Measurements from ENCODE around the gene CDK4. TPM values are rescaled to one million over a fixed set of nuclear protein-coding genes. Genes with fewer than 3 reads are reported as not detected.

The CDK4 gene
- total RNA-seq (ENCODE audit: unreplicated experiment) = 120 TPM
- long read RNA-seq, transcript CDK4-201 (8 exons, 2,076 nt) = major isoform, 95 of 99 reads
- long read RNA-seq, partial matches to known transcripts = 0 of 99 reads
- long read RNA-seq, other reads (novel, unspliced or antisense) = 3 of 99 reads

- Mint-ChIP-seq H3K4me1 (ENCODE audit: unreplicated experiment) (peaks cover 46% of the 10 kb centered on the region), H3K27me3 (ENCODE audit: unreplicated experiment) (peaks cover 32% of the 10 kb centered on the region), H3K9me3 (ENCODE audit: unreplicated experiment) (no peaks in the 10 kb centered on the region), H3K27ac (ENCODE audit: unreplicated experiment) (peak within 1 kb of the TSS; percentile 99), H3K36me3 (ENCODE audit: low read depth, unreplicated experiment) (peaks cover 51% of the 10 kb centered on the region), H3K4me3 (ENCODE audit: unreplicated experiment) (peak within 1 kb of the TSS; percentile 100)
- TF ChIP-seq, protein P1, sequence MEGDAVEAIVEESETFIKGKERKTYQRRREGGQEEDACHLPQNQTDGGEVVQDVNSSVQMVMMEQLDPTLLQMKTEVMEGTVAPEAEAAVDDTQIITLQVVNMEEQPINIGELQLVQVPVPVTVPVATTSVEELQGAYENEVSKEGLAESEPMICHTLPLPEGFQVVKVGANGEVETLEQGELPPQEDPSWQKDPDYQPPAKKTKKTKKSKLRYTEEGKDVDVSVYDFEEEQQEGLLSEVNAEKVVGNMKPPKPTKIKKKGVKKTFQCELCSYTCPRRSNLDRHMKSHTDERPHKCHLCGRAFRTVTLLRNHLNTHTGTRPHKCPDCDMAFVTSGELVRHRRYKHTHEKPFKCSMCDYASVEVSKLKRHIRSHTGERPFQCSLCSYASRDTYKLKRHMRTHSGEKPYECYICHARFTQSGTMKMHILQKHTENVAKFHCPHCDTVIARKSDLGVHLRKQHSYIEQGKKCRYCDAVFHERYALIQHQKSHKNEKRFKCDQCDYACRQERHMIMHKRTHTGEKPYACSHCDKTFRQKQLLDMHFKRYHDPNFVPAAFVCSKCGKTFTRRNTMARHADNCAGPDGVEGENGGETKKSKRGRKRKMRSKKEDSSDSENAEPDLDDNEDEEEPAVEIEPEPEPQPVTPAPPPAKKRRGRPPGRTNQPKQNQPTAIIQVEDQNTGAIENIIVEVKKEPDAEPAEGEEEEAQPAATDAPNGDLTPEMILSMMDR (IDR thresholded peaks at IDR 0.05; ENCODE audit: unreplicated experiment) = no peak
- peak; percentile 98 for DNase-seq (ENCODE audit: low spot score)
These were observed at the start of gene CDK4 for GRCh38 chr12:57751788-57752667. Gene CDK4 (minus strand): TSS chr12:57752310. CDS start chr12:57751717, 593 bp downstream.

DNA sequence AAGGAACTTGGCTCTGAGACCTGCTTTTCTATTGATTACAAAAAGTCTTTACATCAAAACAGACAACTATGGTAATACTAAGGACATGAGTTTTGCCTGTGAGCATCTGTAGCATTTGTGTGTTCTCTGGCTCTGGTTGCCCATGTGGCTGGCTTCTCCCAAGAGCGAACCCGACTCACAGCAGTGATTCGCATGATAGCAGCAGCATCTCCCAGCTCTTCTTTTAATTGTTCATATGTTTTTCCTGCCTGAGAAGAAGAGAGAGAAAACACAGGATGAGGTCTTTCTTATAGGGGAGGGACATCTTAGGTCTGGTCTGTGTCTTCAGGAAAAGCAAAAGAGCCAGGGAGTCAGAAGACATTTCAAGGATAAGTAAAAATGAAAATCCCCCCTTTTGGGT lies 48.9 kb upstream of the CDK4 start:
- no peaks in the 10 kb centered on the region for H3K4me1 Mint-ChIP-seq (ENCODE audit: unreplicated experiment)
- H3K9me3 Mint-ChIP-seq (ENCODE audit: unreplicated experiment) = no peaks in the 10 kb centered on the region
- no peak overlapping the region for H3K27ac Mint-ChIP-seq (ENCODE audit: unreplicated experiment)
- H3K36me3 Mint-ChIP-seq (ENCODE audit: low read depth, unreplicated experiment) = peaks cover 21% of the 10 kb centered on the region
- H3K27me3 Mint-ChIP-seq (ENCODE audit: unreplicated experiment) = peaks cover 2% of the 10 kb centered on the region
- DNase-seq (ENCODE audit: low spot score) = no peak
- TF ChIP-seq, protein P1 (IDR thresholded peaks at IDR 0.05; ENCODE audit: unreplicated experiment) = no peak
- H3K4me3 Mint-ChIP-seq (ENCODE audit: unreplicated experiment) = no peak overlapping the region

DNA sequence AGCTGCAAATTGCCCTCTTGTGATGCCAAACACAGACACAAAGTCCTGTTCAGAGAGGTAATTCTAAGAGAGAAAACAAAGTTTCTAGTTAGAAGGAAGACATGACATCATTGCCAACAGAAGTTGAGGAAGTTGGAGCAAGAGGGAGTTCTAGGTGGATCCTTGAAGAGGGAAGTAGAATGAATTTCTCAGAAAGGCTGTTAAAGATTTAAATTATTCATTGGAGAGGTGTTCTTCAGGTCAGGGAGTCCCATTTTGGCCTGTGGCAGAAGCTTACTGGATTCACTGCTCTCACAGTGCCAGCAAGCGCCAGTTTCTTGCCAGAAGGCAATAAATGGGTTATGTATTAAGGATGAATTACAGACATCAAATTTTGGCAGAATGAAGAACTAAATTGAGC lies 45.8 kb upstream of the CDK4 start:
- H3K4me3 Mint-ChIP-seq (ENCODE audit: unreplicated experiment) = no peak overlapping the region
- no peaks in the 10 kb centered on the region for H3K9me3 Mint-ChIP-seq (ENCODE audit: unreplicated experiment)
- DNase-seq (ENCODE audit: low spot score) = no peak
- H3K4me1 Mint-ChIP-seq (ENCODE audit: unreplicated experiment) = no peaks in the 10 kb centered on the region
- peaks cover 30% of the 10 kb centered on the region for H3K36me3 Mint-ChIP-seq (ENCODE audit: low read depth, unreplicated experiment)
- no peaks in the 10 kb centered on the region for H3K27me3 Mint-ChIP-seq (ENCODE audit: unreplicated experiment)
- TF ChIP-seq, protein P1 (IDR thresholded peaks at IDR 0.05; ENCODE audit: unreplicated experiment) = no peak
- no peak overlapping the region for H3K27ac Mint-ChIP-seq (ENCODE audit: unreplicated experiment)

DNA sequence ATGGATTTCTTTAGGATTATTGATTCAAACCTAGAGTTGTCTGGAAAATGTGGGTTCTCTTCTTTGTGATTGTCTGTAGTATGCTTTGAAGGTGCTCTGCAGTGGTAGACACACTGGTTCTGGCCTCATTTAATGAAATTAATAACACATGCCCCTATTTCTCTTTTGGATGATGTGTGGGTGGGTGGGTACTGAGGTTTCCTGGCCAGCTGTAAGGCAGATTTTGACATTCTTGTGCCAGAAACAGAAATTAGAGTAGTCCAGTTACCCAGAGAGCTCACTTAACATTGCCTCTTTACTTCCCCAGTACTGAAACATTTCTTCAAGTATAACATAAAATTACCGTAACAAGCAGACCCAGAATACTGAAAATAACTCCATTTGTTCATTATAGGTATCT lies 44.9 kb upstream of the CDK4 start:
- no peaks in the 10 kb centered on the region for H3K4me1 Mint-ChIP-seq (ENCODE audit: unreplicated experiment)
- no peaks in the 10 kb centered on the region for H3K27me3 Mint-ChIP-seq (ENCODE audit: unreplicated experiment)
- no peak overlapping the region for H3K27ac Mint-ChIP-seq (ENCODE audit: unreplicated experiment)
- DNase-seq (ENCODE audit: low spot score) = no peak
- no peak overlapping the region for H3K4me3 Mint-ChIP-seq (ENCODE audit: unreplicated experiment)
- H3K36me3 Mint-ChIP-seq (ENCODE audit: low read depth, unreplicated experiment) = peaks cover 35% of the 10 kb centered on the region
- H3K9me3 Mint-ChIP-seq (ENCODE audit: unreplicated experiment) = no peaks in the 10 kb centered on the region
- TF ChIP-seq, protein P1 (IDR thresholded peaks at IDR 0.05; ENCODE audit: unreplicated experiment) = no peak

DNA sequence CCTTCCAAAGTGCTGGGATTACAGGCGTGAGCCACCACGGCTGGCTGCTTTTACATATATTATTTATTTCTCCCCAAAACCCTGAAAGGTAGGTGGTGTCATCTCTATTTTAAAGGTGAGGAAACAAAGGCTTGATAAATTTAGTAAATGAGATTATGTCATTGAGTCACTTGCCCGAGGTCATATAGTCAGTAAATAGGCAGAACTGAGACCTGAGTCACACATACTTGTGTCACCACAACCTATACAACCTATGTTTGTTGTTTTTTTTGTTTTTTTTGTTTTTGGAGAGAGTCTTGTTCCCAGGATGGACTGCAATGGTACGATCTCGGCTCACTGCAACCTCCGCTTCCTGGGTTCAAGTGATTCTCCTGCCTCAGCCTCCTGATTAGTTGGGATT lies 43.2 kb upstream of the CDK4 start:
- no peak overlapping the region for H3K4me3 Mint-ChIP-seq (ENCODE audit: unreplicated experiment)
- peaks cover 34% of the 10 kb centered on the region for H3K36me3 Mint-ChIP-seq (ENCODE audit: low read depth, unreplicated experiment)
- DNase-seq (ENCODE audit: low spot score) = no peak
- H3K9me3 Mint-ChIP-seq (ENCODE audit: unreplicated experiment) = no peaks in the 10 kb centered on the region
- no peaks in the 10 kb centered on the region for H3K27me3 Mint-ChIP-seq (ENCODE audit: unreplicated experiment)
- no peaks in the 10 kb centered on the region for H3K4me1 Mint-ChIP-seq (ENCODE audit: unreplicated experiment)
- TF ChIP-seq, protein P1 (IDR thresholded peaks at IDR 0.05; ENCODE audit: unreplicated experiment) = no peak
- no peak overlapping the region for H3K27ac Mint-ChIP-seq (ENCODE audit: unreplicated experiment)

All from endothelial cell (in vitro differentiated cells).